GM13976 (cell line): ENCODE results near the gene PLXNA2.

ENCODE experiments used
- DNase-seq: peaks from one replicate; pipeline ENCODE4 v3.0.0; 2012; ENCODE audit warnings: low spot score
- CTCF ChIP-seq: IDR thresholded peaks from 2 replicates; pipeline ENCODE4 v1.5.1; 2012; ENCODE audit warnings: borderline replicate concordance, mild to moderate bottlenecking; ENCODE audit not compliant: insufficient read depth; ENCODE audit errors: extremely low read depth, missing control alignments, control extremely low read depth
- in situ Hi-C: fragments of 300-500 bp; cut with MboI; formaldehyde crosslinking; loops from one replicate; pipeline ENCODE4 v1.12.0; 2022; ENCODE audit warnings: low sequenced_read_pairs, mixed read lengths, inconsistent platforms; ENCODE audit not compliant: unreplicated experiment

PLXNA2 gene

GRCh38 chr1:208222376-208223126 lies 21.6 kb downstream of the PLXNA2 start:
- in situ Hi-C loops: no loop called here
- no peak for TF ChIP-seq CTCF
- no peak for DNase-seq

- no peak for DNase-seq
- no peak for TF ChIP-seq CTCF
- in situ Hi-C loops: no loop called here
These were observed 22.9 kb downstream of the PLXNA2 start for GRCh38 chr1:208221291-208221622.

- DNase-seq: no peak
- TF ChIP-seq CTCF: no peak
- in situ Hi-C loops: no loop called here
These were observed 24.4 kb downstream of the PLXNA2 start for GRCh38 chr1:208219659-208220282.

- no peak for TF ChIP-seq CTCF
- no peak for DNase-seq
- in situ Hi-C loops: no loop called here
These were observed 25.0 kb downstream of the PLXNA2 start for GRCh38 chr1:208219098-208219658.

- in situ Hi-C loops: no loop called here
- no peak for DNase-seq
- TF ChIP-seq CTCF: no peak
These were observed 25.7 kb downstream of the PLXNA2 start for GRCh38 chr1:208218237-208219097.

GRCh38 chr1:208217781-208218180 lies 26.4 kb downstream of the PLXNA2 start:
- DNase-seq: no peak
- no peak for TF ChIP-seq CTCF
- in situ Hi-C loops: no loop called here
